Osteocyte (in vitro differentiated cells): Measurements from ENCODE around the gene NOS3. TPM values are rescaled to one million over a fixed set of nuclear protein-coding genes. Genes with fewer than 3 reads are reported as not detected.

Experiments
- DNase-seq: peaks from one replicate; pipeline ENCODE4 v3.0.0; 2021; ENCODE audit warnings: mixed read lengths; ENCODE audit not compliant: unreplicated experiment; ENCODE audit errors: extremely low spot score
- H3K27ac Mint-ChIP-seq: one replicate; pipeline ENCODE4 v1.8.0; 2021; ENCODE audit warnings: mild to moderate bottlenecking, mixed read lengths; ENCODE audit not compliant: unreplicated experiment
- H3K27me3 Mint-ChIP-seq: one replicate; pipeline ENCODE4 v1.8.0; 2021; ENCODE audit warnings: mixed read lengths; ENCODE audit not compliant: unreplicated experiment
- H3K36me3 Mint-ChIP-seq: one replicate; pipeline ENCODE4 v1.8.0; 2021; ENCODE audit warnings: mixed read lengths; ENCODE audit not compliant: unreplicated experiment
- H3K4me1 Mint-ChIP-seq: one replicate; pipeline ENCODE4 v1.8.0; 2021; ENCODE audit warnings: mixed read lengths; ENCODE audit not compliant: unreplicated experiment
- H3K4me3 Mint-ChIP-seq: one replicate; pipeline ENCODE4 v1.8.0; 2021; ENCODE audit warnings: mild to moderate bottlenecking, moderate library complexity, mixed read lengths; ENCODE audit not compliant: unreplicated experiment
- H3K9me3 Mint-ChIP-seq: one replicate; pipeline ENCODE4 v1.8.0; 2021; ENCODE audit warnings: mixed read lengths; ENCODE audit not compliant: unreplicated experiment
- total RNA-seq: library from RNA; stranded (reverse); gene quantifications from 2 replicates; pipeline ENCODE4 v1.2.1, GENCODE V29; 2021
- TF ChIP-seq, protein P1 (sequence below): fragments of 200-600 bp; sonication (generic); IDR thresholded peaks from 2 replicates; pipeline ENCODE4 v1.5.0; 2021; ENCODE audit warnings: antibody characterized with exemption, mild to moderate bottlenecking, moderate library complexity

The NOS3 gene
- total RNA-seq, 1 donor from 2014 or later, result 0.73 TPM

DNA sequence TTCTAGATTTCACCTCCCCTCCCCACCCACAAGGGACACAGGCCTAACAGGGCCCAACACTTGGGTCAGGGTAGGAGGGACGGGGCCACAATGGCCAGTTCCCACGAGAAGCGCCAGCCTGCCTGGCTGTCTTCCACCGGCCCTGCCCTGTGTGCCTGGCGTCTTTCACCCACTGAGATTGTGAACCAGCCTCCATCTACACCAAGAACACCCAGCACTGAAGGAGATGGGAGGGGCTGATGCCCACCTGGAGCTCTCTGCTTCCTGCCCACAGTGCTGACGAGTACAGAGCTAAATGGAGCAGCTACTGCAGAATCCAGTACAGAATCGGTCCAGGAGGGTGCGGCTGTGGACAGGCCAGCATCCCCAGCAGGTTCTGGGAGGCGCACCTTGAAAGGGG, 55.1 kb downstream of the NOS3 start:
- Mint-ChIP-seq H3K27ac (no peak overlapping the region), H3K4me3 (no peak overlapping the region), H3K36me3 (peaks cover 7% of the 10 kb centered on the region), H3K4me1 (peaks cover 19% of the 10 kb centered on the region), H3K9me3 (no peaks in the 10 kb centered on the region), H3K27me3 (no peaks in the 10 kb centered on the region)
- DNase-seq, result no peak
- TF ChIP-seq, protein P1, sequence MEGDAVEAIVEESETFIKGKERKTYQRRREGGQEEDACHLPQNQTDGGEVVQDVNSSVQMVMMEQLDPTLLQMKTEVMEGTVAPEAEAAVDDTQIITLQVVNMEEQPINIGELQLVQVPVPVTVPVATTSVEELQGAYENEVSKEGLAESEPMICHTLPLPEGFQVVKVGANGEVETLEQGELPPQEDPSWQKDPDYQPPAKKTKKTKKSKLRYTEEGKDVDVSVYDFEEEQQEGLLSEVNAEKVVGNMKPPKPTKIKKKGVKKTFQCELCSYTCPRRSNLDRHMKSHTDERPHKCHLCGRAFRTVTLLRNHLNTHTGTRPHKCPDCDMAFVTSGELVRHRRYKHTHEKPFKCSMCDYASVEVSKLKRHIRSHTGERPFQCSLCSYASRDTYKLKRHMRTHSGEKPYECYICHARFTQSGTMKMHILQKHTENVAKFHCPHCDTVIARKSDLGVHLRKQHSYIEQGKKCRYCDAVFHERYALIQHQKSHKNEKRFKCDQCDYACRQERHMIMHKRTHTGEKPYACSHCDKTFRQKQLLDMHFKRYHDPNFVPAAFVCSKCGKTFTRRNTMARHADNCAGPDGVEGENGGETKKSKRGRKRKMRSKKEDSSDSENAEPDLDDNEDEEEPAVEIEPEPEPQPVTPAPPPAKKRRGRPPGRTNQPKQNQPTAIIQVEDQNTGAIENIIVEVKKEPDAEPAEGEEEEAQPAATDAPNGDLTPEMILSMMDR, result no peak

DNA sequence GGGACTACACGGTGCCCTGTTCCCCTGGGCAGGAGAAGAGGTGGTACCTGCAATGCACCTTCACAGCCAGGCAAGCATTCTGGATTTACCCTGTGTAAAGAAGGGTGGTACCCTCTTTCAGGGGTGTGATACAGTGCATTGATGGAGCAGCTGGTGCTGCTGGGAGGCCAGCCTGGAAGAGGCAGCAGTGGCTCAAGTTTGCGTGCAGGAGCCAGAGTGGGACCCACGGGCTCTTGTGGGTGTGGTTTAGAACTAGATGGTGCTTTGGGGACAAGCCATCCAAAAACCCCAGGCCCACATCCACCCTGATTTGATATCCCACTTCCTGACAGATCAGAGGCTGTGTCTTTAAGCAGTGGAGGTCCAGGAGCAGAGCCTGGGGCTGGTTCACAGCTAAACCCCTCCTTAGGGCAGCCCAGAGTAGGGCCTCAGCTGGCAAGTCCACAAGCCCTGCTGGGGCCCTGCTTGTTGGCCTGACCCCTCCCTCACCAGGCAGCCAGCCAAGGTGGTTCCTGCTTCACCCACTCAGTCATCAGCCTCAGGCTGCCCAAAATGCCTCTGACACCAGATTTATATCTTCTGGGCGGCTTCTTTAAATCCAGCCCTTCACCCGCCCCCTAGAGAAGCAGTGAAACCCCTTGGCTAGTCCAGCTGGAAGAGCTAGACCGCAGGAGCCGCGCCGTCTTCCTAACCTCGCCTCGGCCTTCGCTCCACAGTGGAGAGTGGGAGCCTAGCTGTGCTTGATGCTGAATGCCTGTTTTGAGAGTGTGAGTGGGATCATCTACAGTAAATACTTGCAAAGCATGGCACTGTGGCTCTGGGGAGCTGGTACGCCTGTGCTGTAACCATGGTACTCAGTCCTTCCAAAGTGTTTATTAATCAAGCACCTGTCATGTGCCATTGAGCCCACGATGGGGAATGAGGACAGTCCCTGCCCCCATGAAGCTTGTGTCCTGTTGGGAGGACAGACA, 56.1 kb downstream of the NOS3 start:
- TF ChIP-seq, protein P1, result no peak
- H3K4me1 Mint-ChIP-seq, result peaks cover 21% of the 10 kb centered on the region
- no peak overlapping the region for H3K27ac Mint-ChIP-seq

DNA sequence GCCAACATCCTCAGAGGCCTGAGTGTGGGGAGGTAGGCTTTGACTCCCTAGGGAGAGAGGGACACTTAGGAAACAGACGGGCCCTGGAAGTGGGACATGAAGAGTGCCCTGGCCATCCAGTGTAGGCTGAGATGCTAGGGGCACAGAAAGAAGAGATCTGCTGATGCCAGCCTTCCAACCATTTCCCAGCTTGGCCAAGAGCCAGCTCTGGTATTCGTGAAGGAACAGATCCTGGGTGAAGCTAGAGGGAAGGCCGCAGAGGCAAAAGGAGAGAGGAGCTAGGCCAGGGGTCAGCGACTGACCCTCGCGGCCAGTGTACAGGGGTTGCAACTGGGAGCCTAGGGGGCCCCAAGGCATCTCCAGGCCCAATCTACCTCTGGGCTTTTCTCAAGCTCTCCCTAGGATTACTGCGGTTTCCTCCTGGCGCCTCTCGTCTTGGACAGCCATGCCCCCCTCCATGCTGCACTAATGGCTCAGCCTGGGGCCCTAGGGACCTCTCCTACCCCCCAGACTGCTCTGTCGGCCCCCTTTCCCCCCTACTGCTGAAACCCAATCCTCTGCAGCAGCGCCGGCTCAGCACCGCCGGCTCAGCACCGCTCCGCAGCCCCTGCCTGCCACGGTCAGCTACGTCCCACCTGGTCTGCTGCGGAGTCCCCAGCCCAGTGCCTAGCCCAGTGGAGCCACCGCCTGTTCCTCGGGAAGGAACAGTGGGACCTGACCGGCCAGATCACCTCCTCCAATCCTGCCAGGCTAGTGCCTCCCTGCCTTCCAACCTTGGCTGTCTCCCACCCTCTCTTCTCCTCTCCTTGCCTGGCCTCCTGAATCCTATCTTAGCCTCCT, 57.4 kb downstream of the NOS3 start, which contains the start of gene ASIC3:
TSS of gene ASIC3 (plus strand) at position 556 of the 840 bp plus-strand sequence. CDS start 355 bp downstream, outside the sequence.
- Mint-ChIP-seq H3K27ac (no peak within 1 kb of the TSS), H3K4me1 (peaks cover 21% of the 10 kb centered on the region), H3K9me3 (no peaks in the 10 kb centered on the region), H3K27me3 (no peaks in the 10 kb centered on the region), H3K4me3 (no peak within 1 kb of the TSS), H3K36me3 (peaks cover 7% of the 10 kb centered on the region)
- DNase-seq, result no peak
- TF ChIP-seq, protein P1, result no peak

More for the DNA sequence above, 56.1 kb downstream of the NOS3 start:
- DNase-seq, result no peak
- no peaks in the 10 kb centered on the region for H3K9me3 Mint-ChIP-seq
- peaks cover 7% of the 10 kb centered on the region for H3K36me3 Mint-ChIP-seq
- no peak overlapping the region for H3K4me3 Mint-ChIP-seq
- no peaks in the 10 kb centered on the region for H3K27me3 Mint-ChIP-seq

DNA sequence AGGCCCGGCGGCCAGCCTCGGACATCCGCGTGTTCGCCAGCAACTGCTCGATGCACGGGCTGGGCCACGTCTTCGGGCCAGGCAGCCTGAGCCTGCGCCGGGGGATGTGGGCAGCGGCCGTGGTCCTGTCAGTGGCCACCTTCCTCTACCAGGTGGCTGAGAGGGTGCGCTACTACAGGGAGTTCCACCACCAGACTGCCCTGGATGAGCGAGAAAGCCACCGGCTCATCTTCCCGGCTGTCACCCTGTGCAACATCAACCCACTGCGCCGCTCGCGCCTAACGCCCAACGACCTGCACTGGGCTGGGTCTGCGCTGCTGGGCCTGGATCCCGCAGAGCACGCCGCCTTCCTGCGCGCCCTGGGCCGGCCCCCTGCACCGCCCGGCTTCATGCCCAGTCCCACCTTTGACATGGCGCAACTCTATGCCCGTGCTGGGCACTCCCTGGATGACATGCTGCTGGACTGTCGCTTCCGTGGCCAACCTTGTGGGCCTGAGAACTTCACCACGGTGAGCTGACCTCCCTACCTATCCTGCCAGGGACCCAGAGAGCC, 58.2 kb downstream of the NOS3 start:
- H3K9me3 Mint-ChIP-seq, result no peaks in the 10 kb centered on the region
- H3K4me3 Mint-ChIP-seq, result no peak overlapping the region
- DNase-seq, result no peak
- H3K27ac Mint-ChIP-seq, result no peak overlapping the region
- TF ChIP-seq, protein P1, result no peak
- H3K27me3 Mint-ChIP-seq, result no peaks in the 10 kb centered on the region
- H3K4me1 Mint-ChIP-seq, result peaks cover 21% of the 10 kb centered on the region
- H3K36me3 Mint-ChIP-seq, result peaks cover 6% of the 10 kb centered on the region
